Measurements from ENCODE around the gene WDR27. TPM values are rescaled to one million over a fixed set of nuclear protein-coding genes. Genes with fewer than 3 reads are reported as not detected.

The WDR27 gene
- total RNA-seq, 1 experiment from 2014 or later = 12.3 TPM

DNA sequence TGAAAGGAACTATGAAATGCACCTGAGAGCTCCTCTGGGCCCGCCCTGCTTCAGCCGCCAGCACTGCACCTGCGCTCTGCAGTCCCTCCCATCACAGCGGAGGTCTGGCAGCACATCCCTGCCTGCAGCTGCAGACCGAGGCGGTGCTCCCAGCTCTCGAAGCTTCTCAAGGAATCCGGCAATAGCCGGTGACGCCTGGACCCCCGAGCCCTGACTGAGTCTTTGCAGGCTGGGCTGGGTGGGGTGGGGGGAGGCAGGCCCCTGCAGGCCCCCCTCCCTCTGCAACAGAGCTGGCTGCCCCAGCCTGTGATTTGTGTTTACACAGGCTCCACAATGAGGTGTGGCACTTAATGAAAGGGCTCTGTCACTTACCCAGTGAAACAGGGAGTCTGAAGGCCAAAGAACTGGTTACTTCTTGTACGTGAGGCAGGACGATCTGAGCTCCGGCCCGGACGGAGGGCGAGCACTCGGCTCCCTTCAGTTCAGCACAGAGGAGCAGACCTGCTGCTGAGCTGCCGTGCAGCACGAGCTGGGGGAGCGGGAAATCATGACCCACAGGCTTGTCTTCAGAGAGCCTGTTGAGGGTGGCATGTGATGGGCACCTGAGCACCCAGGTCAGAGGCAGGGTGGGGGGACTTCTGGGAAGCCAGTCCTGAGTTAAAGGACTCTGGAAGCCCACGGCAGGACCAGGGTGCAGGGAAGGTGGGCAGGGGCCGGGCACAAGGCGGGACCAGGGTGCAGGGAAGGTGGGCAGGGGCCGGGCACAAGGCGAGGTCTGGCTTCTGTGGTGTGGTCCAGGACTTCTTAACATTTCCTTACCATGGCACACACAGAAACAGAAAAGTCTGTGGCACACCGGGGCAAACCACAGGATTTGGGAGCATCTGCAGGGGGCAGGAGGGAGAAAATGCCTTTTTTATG, 255.9 kb downstream of the WDR27 start:
- DNase-seq (ENCODE audit: low read depth) = no peak

DNA sequence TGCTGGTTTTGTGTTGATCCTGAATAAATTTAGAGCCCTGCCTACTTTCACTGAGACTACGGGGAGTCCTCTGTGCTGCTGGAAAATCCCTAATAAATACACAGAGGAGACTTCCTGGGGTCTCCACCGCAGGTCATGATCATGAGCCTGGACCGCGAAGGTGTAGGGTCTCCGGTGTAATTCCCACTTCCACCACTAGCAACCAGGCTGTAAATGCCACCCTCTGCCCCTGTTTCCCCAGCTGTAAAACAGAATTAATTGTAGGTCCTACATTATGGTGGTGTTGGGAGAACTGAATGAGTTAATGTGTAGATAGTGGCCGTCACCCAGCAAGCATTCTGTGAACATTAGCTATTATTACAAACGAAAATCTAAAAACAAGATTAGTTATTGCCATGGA, 256.6 kb downstream of the WDR27 start:
- no peak for DNase-seq (ENCODE audit: low read depth)

DNA sequence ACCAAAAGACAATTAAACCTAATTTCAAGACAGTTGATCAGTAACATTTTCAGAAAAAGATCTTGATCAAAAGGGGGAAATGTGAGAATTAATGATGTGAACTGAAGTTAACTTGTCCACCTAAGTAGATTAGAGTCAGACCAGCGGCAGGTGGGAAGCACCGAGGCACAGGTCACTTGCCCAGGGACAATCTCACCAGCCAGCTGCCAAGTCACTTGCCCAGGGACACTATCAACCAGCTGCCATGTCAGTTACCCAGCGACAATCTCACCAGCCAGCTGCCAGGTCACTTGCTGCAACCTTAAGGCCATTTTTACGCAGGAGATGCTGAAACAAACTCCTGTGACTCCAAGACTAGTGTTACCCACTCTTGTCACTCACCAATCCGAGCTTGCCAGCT, 260.5 kb downstream of the WDR27 start:
- no peak for DNase-seq (ENCODE audit: low read depth)

DNA sequence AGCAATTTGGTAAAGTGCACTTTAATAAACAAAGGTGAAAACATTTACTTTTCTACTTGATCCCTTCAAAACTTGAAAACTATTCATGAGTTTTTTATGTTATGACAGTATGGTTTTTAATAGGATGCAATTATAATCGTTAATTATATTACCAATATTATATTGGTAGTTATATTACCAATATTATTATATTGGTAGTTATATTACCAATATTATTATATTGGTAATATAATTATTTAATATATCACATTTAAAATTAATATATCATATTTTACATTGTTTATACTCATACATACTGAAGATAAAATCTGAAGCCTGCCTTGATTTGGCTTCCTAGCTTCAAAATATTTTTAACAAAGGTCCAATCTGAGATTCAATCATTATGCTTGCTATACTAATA, 262.1 kb downstream of the WDR27 start:
- DNase-seq (ENCODE audit: low read depth) = no peak

DNA sequence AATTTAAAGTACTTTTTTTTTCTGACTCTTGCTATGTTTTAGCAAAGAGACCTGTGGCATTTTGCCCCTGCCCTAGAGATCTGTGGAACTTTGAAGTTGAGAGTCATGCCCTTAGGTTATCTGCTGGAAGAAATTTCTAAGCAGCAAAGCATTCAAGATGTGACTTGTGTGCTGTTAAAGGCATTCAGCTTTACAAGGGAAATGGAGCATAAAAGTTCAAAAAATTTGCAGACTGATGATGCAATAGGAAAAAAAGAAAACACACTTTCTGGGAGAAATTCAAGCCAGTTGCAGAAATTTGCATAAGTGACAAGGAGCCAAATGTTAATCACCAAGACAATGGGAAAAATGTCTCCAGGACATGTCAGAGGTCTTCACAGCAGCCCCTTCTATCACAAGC, 267.3 kb downstream of the WDR27 start:
- peak; percentile 51 for DNase-seq (ENCODE audit: low read depth)

DNA sequence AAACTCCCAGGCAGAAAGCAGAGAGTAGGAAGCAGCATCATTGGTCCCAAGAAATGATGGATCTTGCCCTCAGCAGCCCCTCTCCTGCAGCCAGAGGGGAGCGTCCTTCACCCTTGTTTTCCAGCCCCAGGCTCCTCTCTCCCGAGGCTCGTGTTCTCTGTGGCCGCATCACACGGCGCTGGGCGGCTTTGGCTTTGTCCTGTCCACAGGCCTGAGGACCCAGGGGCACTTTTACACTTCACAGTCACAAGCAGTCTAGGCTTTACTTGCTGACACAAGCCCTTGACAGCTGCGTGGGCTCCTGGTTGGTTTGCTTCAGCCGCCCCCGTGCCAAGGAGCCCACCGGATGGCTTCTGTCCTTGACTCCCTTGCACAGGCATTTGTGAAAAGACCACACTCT, 272.8 kb downstream of the WDR27 start:
- DNase-seq (ENCODE audit: low read depth) = no peak

DNA sequence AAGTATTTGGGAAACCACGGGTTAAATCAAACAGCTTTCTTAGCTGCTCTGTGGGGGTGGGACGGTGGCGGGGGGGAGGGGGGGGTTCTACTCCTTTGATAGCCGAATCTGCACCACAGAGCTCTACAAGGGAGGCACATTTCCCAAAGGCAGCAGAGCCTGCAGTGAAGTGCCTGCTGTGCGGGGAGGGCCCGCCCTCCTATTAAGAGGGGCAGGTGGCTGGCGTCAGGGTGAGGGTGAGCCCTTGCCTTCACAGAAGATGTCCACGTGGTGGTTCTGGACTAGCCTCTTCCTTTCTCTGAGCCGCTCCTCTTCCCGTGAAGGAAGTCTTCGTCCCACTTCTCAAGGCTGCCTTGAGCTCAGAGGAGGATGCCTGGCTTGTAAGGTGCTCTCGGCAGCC, 273.3 kb downstream of the WDR27 start:
- DNase-seq (ENCODE audit: low read depth) = peak; percentile 10

DNA sequence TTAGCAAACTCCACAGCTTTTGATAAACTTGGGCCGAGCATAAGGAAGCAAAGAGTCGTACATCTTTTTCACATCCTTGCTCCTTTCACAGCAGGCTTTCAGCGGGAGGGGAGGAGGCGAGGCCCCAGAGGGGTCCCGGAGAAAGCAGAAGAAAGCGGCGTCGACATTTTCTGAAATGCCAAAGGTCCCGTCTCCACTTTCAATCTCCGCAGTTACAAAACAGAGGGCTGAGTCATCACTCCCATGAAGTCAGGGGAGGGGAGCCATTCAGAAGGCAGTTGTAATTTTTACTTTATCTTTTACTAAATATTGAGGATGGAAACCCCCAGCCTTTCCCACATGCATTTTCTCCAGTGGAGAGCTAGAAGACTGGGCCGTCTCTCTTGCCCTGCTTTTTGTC, 274.0 kb downstream of the WDR27 start:
- peak; percentile 68 for DNase-seq (ENCODE audit: low read depth)

DNA sequence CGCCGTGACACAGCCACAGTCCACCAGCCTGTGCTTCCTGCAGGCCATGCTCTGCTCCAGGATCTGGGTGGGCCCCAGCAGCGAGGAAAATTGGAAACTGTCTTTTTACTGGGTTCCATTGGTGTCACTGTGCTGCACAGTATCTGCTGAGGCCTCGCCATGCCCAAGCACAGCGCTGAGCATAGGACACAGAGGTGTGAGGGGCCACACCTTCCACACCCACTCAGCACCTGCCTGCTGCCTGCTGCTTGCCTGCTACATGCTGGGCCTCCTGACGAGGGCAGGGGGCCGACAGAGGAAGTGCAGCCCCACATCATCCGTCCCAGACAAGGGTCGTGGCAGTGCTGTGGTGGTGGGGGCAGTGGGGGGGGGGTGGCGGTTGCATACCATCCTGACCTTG, 275.2 kb downstream of the WDR27 start:
- DNase-seq (ENCODE audit: low read depth) = no peak

DNA sequence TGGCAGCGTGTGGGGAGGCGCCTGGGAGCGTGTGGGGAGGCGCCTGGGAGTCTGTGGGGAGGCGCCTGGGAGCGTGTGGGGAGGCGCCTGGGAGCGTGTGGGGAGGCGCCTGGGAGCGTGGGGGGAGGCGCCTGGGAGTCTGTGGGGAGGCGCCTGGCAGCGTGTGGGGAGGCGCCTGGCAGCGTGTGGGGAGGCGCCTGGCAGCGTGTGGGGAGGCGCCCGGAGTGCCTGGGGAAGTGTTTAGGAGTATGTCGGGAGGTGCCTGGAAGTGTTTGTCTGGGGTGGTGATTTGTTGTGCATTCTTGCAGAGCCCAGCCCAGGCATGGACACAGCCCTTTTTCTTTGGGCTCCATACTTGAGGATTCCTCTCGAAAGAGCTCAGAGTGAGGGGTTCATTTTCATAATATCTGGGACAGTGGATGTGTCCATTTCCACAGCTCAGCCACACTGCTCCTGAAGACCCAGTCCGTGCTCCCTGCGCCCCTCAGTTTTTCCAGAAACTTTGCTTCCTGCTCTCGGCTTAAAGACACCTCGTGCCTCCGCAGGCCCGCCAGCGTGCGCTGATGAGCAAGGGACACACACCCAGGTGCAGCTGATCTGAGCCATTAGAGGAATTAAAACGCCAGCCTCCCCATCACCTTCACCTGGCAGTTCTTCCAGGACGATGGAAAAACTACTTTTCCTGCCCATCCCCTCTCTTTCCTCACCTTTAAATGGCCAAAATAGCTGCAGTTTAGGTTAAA, 276.0 kb downstream of the WDR27 start:
- DNase-seq (ENCODE audit: low read depth) = no peak

DNA sequence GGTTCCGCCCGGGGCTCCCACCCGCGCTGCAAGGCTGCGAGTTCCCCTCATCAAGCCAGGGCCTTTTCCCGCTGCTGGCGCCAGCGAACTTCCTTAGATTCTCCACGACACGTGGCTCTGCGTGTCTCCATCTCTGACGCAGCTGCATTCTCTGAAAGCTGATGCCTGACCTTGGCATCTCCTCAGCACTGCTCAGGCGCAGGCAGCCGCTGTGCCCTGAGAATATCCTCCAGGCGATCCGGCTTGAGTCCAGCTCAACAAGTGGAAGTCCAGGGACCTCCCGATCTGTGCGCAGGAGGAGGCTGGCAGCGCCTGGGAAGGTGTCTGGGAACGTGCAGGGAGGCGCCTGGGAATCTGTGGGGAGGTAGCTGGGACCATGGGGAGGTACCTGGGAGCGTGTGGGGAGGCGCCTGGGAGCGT, 277.0 kb downstream of the WDR27 start:
- DNase-seq (ENCODE audit: low read depth) = no peak

DNA sequence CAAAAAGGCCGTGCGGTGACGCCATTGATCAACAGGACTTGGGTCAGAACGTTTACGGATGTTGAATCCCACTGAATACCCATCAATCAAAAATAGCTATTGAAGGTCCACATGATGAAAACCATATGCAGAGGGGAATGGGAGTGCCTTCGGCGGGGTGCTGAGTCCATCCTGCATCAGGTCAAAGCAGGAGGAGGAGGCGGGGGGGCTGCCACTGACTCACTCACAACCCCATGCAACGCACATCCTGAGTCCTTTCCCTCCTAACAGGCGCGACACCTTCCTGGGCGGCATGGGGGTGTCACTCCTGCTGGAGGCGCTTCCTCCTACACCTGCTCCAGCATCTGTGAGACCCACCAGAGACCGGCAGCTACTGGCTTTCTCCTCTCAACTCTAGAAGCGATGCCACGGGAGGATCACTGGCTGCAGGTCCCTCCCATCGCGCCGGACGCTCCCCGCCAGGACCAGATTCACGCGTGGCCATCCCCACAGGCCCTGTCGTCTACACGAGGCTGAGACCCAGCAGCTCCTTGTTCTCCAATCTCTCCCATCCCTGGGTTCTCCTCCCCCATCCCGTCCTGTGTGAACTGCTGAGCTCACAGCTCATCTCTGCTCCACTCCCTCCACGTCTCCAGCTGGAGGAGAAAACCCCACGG, 277.6 kb downstream of the WDR27 start:
- DNase-seq (ENCODE audit: low read depth) = no peak

DNA sequence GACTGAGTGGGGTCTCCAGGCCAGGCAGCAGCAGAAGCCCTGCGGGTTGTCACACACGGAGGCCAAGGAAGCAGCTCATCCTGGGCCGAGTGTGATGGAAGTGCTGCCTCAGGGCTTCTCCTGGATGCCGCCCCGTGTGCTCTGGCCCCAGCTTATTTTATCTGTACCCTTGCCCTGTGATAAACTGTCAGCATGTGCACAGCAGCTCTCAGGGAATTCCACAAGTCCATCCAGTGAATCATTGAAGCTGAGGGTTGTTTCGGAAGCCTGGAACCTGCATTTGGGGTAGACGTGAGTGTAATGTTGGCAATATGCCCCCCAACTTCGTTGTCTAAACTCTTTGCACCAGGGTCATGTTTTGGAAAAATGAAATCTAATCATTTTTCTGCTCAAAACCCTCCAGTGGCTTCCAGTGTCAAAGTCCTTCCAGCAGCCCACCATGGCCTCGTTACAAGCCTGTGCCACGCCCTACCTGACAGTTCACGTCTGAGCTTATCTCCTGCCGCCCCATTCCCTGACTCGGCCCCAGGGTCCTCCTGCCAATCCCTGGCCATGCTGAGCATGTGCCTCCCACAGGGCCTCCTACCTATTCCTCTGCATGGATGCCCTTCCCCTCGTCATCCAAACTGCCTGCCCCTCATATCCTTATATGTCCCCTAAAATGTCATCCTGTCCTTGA, 280.1 kb downstream of the WDR27 start:
- no peak for DNase-seq (ENCODE audit: low read depth)

DNA sequence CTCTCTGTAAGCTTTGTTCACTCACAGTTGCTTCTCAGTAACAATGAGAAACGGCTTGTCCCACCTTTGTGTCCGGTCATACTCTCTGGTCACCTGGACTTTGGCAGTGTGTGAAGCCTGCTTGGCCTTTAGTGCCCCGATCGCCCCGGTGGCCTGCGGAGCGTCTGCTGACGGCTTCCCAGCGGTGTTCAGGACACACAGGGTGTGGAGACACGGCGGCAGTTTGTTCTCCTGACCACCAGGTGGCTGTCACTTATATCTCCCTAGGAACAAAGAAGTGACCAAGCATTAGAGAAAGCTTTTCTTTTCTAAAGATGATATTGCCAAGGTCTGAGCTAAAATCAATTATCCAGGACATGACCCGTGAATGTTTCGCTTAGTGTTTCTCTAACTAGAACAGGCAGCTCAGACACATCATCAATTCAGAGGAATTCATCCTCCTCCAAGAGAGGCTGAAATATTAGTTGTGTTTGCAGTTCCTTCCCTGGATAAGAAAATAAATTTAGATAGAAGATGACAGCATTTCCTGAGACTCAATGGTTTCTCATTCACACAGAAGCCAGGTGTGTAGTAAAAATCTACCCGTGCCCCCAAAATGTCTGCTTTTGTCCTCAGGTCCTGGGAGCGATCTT, 280.8 kb downstream of the WDR27 start:
- no peak for DNase-seq (ENCODE audit: low read depth)

DNA sequence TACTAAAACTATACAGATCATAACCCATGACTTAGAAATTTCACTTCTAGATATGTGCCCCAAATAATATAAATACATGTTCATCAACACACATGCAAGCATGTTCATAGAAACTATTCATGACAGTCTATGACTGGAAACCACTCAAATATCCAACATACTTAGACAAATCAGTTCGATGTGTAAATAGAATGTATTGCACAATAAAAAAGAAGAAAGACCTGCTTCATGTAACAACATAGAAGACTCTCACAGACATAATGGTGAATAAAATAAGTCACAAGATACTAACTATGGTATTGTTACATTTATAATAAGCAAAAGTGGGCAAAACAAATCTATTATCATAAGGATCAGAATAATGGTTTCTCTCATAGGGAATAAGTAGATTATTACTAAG, 284.7 kb downstream of the WDR27 start:
- DNase-seq (ENCODE audit: low read depth) = no peak

DNA sequence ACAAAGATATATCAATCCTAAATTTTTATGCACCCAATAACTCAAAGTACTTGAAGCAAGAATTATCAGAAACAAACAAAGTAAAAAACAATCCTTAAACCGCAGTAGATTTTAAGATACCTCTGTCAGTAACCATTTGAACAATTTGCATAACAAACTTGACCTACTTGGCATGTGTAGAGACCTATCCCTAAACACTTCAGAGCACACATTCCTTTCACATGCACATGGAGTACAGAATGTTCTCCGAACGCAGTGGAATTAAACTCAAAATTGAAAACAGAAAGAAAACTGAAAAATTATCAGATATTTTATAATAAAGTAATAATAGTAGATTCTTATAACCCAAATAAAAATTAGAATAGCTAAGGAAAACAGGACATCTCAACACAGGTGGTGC, 285.6 kb downstream of the WDR27 start:
- DNase-seq (ENCODE audit: low read depth) = no peak

DNA sequence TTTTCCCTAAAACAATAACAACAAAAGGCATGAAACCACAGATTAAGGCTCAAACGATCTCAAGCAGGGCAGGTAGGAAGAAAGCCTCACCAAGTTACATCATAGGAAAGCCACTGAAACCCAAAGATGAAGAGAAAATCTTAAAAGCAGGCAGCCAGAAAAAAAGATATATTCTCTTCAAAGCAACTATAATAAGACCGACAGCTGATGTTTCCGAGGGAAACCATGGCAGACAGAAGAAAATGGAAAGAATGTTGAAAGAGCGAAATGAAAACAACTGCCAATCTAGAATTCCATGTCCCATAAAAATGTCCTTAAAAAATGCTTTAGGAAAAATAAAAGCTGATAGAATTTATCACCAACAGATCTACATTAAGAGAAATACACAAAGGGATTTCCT, 286.6 kb downstream of the WDR27 start:
- no peak for DNase-seq (ENCODE audit: low read depth)

DNA sequence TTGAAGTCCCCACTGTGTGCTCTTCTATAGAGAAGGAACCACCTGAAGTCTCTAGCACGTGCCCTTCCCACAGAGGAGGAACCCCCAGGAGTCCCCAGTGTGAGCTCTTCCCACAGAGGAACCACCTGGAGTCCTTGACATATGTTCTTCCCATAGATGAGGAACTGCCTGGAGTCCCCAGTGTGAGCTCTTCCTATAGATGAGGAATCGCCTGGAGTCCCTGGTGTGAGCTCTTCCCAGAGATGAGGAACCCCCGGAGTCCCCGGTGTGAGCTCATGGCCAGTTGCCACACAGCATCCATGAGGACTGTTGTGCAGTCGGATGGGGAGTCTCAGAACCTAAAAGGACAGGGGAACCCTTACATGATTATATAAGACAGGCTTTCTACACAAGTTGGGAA, 290.1 kb downstream of the WDR27 start:
- no peak for DNase-seq (ENCODE audit: low read depth)

DNA sequence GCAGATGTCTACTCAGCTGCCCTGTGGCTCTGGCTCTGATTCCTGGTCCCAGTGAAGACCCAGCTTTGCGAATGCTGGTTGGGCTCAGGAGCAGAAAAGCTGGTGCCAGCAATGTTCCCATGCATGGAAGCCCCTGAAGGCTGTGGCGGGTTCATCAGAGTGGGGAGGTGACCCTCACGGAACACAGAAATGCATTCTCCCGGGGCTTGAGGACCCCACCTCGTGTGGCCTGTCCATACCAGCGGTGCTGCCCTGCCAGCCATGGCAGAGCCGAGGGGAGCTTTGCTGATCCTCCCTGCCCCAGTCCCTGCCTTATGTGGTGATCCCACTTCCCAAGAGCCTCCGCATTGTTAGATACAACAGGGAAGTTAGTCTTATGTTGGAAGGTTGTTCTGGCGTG, 290.5 kb downstream of the WDR27 start:
- no peak for DNase-seq (ENCODE audit: low read depth)

DNA sequence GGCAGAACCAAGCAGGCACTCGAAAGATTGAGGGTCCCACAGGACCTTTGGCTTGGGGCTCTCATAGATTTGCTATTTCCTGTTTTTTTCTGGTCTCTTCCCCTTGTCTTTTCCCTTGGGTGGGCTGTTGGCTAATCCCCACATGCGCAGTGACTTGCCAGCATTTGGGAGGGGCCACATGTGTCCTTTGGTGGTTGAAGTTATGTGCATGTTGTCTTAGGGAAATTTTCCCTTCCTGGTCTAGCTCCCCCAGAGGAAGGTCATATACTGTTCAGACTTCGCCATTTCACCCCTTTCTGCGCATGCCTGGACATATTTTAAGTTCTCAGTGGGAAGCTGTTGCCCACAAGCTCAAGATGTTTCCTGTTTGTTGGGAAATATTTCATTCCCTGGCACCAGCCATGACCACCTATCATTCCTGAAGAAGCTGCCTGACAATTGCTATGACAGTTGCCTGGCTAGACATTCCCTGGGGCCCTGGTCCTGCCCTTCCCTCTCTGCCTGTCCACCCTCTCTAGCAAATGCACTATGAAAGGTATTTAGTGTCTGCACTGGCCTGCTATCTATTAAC, 292.0 kb downstream of the WDR27 start:
- peak; percentile 21 for DNase-seq (ENCODE audit: low read depth)

DNA sequence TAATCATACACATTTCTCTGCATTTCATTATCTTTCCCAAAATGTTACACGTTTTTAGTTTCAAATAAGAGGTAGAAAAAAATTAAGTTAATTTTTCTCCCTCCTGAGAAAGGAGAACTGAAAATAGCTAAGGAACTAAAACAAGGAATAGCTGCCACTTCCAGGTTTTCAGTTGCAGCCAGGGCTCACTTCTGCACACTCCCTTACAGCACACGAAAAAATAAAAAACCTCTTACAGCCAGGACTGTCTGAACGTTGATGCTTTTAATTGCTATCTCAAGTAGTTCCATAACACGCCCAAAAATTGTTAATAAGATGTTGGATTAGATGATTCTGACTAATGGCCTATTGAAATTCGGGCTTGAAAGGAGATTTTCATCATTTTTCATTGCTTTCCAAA, 294.5 kb downstream of the WDR27 start:
- no peak for DNase-seq (ENCODE audit: low read depth)

All from RPMI7951 (cell line).